ENCODE data around the gene MICAL3. TPM values are rescaled to one million over a fixed set of nuclear protein-coding genes. Genes with fewer than 3 reads are reported as not detected.

The MICAL3 gene
- polyA plus RNA-seq, 1 of the 3 experiments (the other 2 are of a cell fraction), result 83.1 TPM

DNA sequence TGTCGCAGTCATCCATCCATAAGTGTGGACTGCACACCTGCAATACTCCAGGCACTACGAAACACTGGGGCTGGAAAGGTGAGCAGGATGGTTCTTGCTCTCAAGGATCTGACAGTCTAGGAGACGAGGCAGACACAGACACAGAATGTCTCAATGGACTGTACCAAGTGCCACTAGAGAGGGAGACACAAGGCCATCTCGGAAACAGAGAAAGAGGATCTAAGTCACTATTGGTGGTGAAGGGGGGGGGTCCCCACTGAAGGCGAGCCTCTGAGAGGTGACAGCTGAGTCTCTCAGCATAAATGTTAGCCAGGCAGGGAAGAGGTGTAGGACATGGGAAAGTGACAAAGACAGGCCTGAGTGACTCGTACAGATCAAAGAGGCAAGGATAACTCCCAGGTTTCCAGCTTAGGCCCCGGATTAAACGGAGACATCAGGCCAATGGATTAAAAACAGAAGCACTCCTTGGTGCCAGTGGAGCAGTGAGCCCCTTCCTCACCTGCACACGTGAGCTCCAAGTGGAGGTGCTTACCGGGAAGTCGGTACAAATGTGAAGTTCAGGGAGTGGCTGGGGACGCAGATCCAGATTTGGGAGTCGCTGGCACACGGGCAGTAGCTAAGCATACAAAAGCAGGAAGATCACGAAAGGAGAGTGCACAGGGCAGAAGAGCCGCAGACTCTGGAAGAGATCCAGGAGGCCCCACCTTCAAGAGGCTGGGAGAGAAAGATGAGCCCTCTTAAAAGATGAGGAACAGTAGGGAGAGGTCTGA lies 117.2 kb downstream of the MICAL3 start:
- Histone ChIP-seq H3K27me3 (ENCODE audit: insufficient read depth) (no peaks in the 10 kb centered on the region), H3K9me3 (no peaks in the 10 kb centered on the region), H3K9ac (no peak overlapping the region), H3F3A (replicated peaks; ENCODE audit: insufficient read depth) (peaks cover 28% of the 10 kb centered on the region), H3K4me2 (no peak overlapping the region), H3K4me3 (ENCODE audit: low read depth in 2 of 2, low read length in 1 of 2) (no peak overlapping the region), H3K9me2 (no peaks in the 10 kb centered on the region), H3K36me3 (replicated peaks in 1 of 2; ENCODE audit: control insufficient read depth in 1 of 2, insufficient read depth in 2 of 2, low read length in 1 of 2) (peaks cover 10 to 44% of the 10 kb centered on the region in 2 experiments), H3K79me2 (ENCODE audit: insufficient read depth) (peaks cover 60% of the 10 kb centered on the region), H3K4me1 (ENCODE audit: control insufficient read depth in 1 of 2, insufficient read depth in 2 of 2, low read depth in 1 of 2, low read length in 1 of 2) (peaks cover 20 to 37% of the 10 kb centered on the region in 2 experiments; a peak in 3 of 4 replicates), H3K27ac (ENCODE audit: low read depth in 2 of 2, low read length in 1 of 2) (no peak overlapping the region), H4K20me1 (ENCODE audit: insufficient read depth) (peaks cover 26% of the 10 kb centered on the region), H2AFZ (ENCODE audit: low read depth) (no peak overlapping the region)
- DNase-seq, result no peak
- ChIA-PET CTCF (interaction anchor here (0.9 to 6.3 kb wide), 4 partner anchors 16 to 169 kb away, joined by 4 to 37 read pairs (median 8); partner anchors contain the start of gene PEX26), POLR2A (no interaction called here)
- TF ChIP-seq RXRA (IDR thresholded peaks at IDR 0.05; ENCODE audit: borderline replicate concordance, low read depth), result no peak
- TF ChIP-seq, protein P1, sequence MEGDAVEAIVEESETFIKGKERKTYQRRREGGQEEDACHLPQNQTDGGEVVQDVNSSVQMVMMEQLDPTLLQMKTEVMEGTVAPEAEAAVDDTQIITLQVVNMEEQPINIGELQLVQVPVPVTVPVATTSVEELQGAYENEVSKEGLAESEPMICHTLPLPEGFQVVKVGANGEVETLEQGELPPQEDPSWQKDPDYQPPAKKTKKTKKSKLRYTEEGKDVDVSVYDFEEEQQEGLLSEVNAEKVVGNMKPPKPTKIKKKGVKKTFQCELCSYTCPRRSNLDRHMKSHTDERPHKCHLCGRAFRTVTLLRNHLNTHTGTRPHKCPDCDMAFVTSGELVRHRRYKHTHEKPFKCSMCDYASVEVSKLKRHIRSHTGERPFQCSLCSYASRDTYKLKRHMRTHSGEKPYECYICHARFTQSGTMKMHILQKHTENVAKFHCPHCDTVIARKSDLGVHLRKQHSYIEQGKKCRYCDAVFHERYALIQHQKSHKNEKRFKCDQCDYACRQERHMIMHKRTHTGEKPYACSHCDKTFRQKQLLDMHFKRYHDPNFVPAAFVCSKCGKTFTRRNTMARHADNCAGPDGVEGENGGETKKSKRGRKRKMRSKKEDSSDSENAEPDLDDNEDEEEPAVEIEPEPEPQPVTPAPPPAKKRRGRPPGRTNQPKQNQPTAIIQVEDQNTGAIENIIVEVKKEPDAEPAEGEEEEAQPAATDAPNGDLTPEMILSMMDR (IDR thresholded peaks at IDR 0.05), result no peak
- TF ChIP-seq TAF1 (IDR thresholded peaks at IDR 0.05; ENCODE audit: borderline replicate concordance, low read depth, low read length), result no peak
- TF ChIP-seq, protein P2, sequence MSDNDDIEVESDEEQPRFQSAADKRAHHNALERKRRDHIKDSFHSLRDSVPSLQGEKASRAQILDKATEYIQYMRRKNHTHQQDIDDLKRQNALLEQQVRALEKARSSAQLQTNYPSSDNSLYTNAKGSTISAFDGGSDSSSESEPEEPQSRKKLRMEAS (IDR thresholded peaks at IDR 0.05; ENCODE audit: low read depth), result no peak
- no peak for TF ChIP-seq IRF3 (IDR thresholded peaks at IDR 0.05; ENCODE audit: low read depth, low read length)
- TF ChIP-seq EP300 (IDR thresholded peaks at IDR 0.05; ENCODE audit: borderline replicate concordance in 1 of 2, low read depth in 1 of 2, low read length in 1 of 2), result no peak
- no peak for TF ChIP-seq ELF1 (IDR thresholded peaks at IDR 0.05)
- WGBS (ENCODE audit: low lambda C conversion rate), result 94% methylated on average over 16 of the region's 16 CpGs

DNA sequence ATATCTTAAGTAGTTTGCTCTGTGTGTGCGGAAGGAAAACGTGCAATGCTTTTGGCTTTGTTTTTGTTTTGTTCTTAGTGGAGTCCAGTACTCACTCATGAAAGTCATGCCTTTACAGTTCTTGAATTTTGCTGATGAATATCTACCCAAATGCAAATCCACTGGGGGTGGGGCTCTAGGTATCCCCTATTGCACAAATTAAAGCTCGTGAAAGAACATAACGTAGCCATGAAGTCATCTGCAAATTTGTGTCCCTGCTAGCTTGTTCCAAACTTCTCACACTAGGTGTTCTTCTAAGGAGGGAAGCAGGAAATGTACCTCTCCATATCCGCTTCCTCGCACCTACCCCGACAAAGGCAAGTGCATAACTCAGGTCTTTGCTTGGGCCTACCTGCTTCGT lies 118.9 kb downstream of the MICAL3 start:
- peaks cover 14 to 53% of the 10 kb centered on the region in 2 experiments for H3K36me3 ChIP-seq (replicated peaks in 1 of 2; ENCODE audit: control insufficient read depth in 1 of 2, insufficient read depth in 2 of 2, low read length in 1 of 2)
- H3F3A ChIP-seq (replicated peaks; ENCODE audit: insufficient read depth), result peaks cover 12% of the 10 kb centered on the region
- no peak overlapping the region for H3K27ac ChIP-seq (ENCODE audit: low read depth in 2 of 2, low read length in 1 of 2)
- 97% methylated on average over 8 of the region's 8 CpGs for WGBS (ENCODE audit: low lambda C conversion rate)
- H4K20me1 ChIP-seq (ENCODE audit: insufficient read depth), result peaks cover 18% of the 10 kb centered on the region
- no peak overlapping the region for H3K4me2 ChIP-seq
- ChIA-PET CTCF (interaction anchor here (0.7 to 6.3 kb wide), 3 partner anchors 26 to 171 kb away, joined by 3 to 37 read pairs (median 9); partner anchors contain the start of gene PEX26), POLR2A (no interaction called here)
- DNase-seq, result no peak
- no peak overlapping the region for H2AFZ ChIP-seq (ENCODE audit: low read depth)
- H3K9me3 ChIP-seq, result no peaks in the 10 kb centered on the region
- peaks cover 52% of the 10 kb centered on the region for H3K79me2 ChIP-seq (ENCODE audit: insufficient read depth)
- no peaks in the 10 kb centered on the region for H3K9me2 ChIP-seq
- H3K27me3 ChIP-seq (ENCODE audit: insufficient read depth), result no peaks in the 10 kb centered on the region
- no peak overlapping the region for H3K4me3 ChIP-seq (ENCODE audit: low read depth in 2 of 2, low read length in 1 of 2)
- H3K4me1 ChIP-seq (ENCODE audit: control insufficient read depth in 1 of 2, insufficient read depth in 2 of 2, low read depth in 1 of 2, low read length in 1 of 2), result peaks cover 9 to 28% of the 10 kb centered on the region in 2 experiments; a peak in 2 of 4 replicates
- H3K9ac ChIP-seq, result no peak overlapping the region
- TF ChIP-seq, protein P1 (IDR thresholded peaks at IDR 0.05), result no peak
- no peak for TF ChIP-seq ELF1 (IDR thresholded peaks at IDR 0.05)
- no peak for TF ChIP-seq GATA2 (CRISPR knock-in tag; IDR thresholded peaks at IDR 0.05)
- TF ChIP-seq SIN3A (IDR thresholded peaks at IDR 0.05; ENCODE audit: borderline replicate concordance, low read depth, low read length), result no peak
- no peak for TF ChIP-seq TEAD4 (IDR thresholded peaks at IDR 0.05; ENCODE audit: borderline replicate concordance, insufficient read depth)
- TF ChIP-seq TAF1 (IDR thresholded peaks at IDR 0.05; ENCODE audit: borderline replicate concordance, low read depth, low read length), result no peak
- no peak for TF ChIP-seq FOXJ3 (CRISPR knock-in tag; IDR thresholded peaks at IDR 0.05)
- no peak for TF ChIP-seq TCF12 (IDR thresholded peaks at IDR 0.05)
- no peak for TF ChIP-seq ZBTB33 (IDR thresholded peaks at IDR 0.05; ENCODE audit: borderline replicate concordance, low read depth)
- TF ChIP-seq NFIC (IDR thresholded peaks at IDR 0.05; ENCODE audit: borderline replicate concordance), result no peak
- TF ChIP-seq EZH2phosphoT487 (IDR thresholded peaks at IDR 0.05; ENCODE audit: borderline replicate concordance, low read depth), result no peak
- TF ChIP-seq, protein P3, sequence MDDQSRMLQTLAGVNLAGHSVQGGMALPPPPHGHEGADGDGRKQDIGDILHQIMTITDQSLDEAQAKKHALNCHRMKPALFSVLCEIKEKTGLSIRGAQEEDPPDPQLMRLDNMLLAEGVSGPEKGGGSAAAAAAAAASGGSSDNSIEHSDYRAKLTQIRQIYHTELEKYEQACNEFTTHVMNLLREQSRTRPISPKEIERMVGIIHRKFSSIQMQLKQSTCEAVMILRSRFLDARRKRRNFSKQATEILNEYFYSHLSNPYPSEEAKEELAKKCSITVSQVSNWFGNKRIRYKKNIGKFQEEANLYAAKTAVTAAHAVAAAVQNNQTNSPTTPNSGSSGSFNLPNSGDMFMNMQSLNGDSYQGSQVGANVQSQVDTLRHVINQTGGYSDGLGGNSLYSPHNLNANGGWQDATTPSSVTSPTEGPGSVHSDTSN (IDR thresholded peaks at IDR 0.05), result no peak
